ENCODE data around the gene FEZ2.

The FEZ2 gene

GRCh38 chr2:36539631-36540030 is 58.3 kb downstream of the FEZ2 start:
- TF ChIP-seq EGR1 (IDR thresholded peaks at IDR 0.05) (no peak), FOXM1 (IDR thresholded peaks at IDR 0.05; ENCODE audit: borderline replicate concordance, low read depth) (no peak), MAX (IDR thresholded peaks at IDR 0.05) (no peak), YY1 (IDR thresholded peaks at IDR 0.05; ENCODE audit: low read depth) (no peak), TAF1 (IDR thresholded peaks at IDR 0.05; ENCODE audit: low read depth) (no peak), NFIC (IDR thresholded peaks at IDR 0.05) (no peak), TEAD4 (IDR thresholded peaks at IDR 0.05) (no peak), CEBPB (IDR thresholded peaks at IDR 0.05) (no peak), EP300 (IDR thresholded peaks at IDR 0.05; ENCODE audit: borderline replicate concordance) (no peak), TCF12 (IDR thresholded peaks at IDR 0.05; ENCODE audit: low read depth) (no peak), RAD21 (IDR thresholded peaks at IDR 0.05; ENCODE audit: low read depth) (no peak)
- TF ChIP-seq, protein P1, sequence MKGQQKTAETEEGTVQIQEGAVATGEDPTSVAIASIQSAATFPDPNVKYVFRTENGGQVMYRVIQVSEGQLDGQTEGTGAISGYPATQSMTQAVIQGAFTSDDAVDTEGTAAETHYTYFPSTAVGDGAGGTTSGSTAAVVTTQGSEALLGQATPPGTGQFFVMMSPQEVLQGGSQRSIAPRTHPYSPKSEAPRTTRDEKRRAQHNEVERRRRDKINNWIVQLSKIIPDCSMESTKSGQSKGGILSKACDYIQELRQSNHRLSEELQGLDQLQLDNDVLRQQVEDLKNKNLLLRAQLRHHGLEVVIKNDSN (IDR thresholded peaks at IDR 0.05), result no peak
- TF ChIP-seq, protein P2, sequence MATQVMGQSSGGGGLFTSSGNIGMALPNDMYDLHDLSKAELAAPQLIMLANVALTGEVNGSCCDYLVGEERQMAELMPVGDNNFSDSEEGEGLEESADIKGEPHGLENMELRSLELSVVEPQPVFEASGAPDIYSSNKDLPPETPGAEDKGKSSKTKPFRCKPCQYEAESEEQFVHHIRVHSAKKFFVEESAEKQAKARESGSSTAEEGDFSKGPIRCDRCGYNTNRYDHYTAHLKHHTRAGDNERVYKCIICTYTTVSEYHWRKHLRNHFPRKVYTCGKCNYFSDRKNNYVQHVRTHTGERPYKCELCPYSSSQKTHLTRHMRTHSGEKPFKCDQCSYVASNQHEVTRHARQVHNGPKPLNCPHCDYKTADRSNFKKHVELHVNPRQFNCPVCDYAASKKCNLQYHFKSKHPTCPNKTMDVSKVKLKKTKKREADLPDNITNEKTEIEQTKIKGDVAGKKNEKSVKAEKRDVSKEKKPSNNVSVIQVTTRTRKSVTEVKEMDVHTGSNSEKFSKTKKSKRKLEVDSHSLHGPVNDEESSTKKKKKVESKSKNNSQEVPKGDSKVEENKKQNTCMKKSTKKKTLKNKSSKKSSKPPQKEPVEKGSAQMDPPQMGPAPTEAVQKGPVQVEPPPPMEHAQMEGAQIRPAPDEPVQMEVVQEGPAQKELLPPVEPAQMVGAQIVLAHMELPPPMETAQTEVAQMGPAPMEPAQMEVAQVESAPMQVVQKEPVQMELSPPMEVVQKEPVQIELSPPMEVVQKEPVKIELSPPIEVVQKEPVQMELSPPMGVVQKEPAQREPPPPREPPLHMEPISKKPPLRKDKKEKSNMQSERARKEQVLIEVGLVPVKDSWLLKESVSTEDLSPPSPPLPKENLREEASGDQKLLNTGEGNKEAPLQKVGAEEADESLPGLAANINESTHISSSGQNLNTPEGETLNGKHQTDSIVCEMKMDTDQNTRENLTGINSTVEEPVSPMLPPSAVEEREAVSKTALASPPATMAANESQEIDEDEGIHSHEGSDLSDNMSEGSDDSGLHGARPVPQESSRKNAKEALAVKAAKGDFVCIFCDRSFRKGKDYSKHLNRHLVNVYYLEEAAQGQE (IDR thresholded peaks at IDR 0.05; ENCODE audit: low read depth), result no peak

- no peak for TF ChIP-seq TAF1 (IDR thresholded peaks at IDR 0.05; ENCODE audit: low read depth)
- TF ChIP-seq EGR1 (IDR thresholded peaks at IDR 0.05), result no peak
- TF ChIP-seq TCF12 (IDR thresholded peaks at IDR 0.05; ENCODE audit: low read depth), result no peak
- TF ChIP-seq YY1 (IDR thresholded peaks at IDR 0.05; ENCODE audit: low read depth), result no peak
- TF ChIP-seq, protein P1 (IDR thresholded peaks at IDR 0.05), result no peak
- TF ChIP-seq, protein P2 (IDR thresholded peaks at IDR 0.05; ENCODE audit: low read depth), result no peak
- no peak for TF ChIP-seq CEBPB (IDR thresholded peaks at IDR 0.05)
- TF ChIP-seq TEAD4 (IDR thresholded peaks at IDR 0.05), result no peak
- TF ChIP-seq FOXM1 (IDR thresholded peaks at IDR 0.05; ENCODE audit: borderline replicate concordance, low read depth), result no peak
Measured at GRCh38 chr2:36538335-36538734, 59.6 kb downstream of the FEZ2 start.

- no peak for TF ChIP-seq FOXM1 (IDR thresholded peaks at IDR 0.05; ENCODE audit: borderline replicate concordance, low read depth)
- TF ChIP-seq TCF12 (IDR thresholded peaks at IDR 0.05; ENCODE audit: low read depth), result no peak
- TF ChIP-seq MAX (IDR thresholded peaks at IDR 0.05), result no peak
- TF ChIP-seq ZBTB7A (IDR thresholded peaks at IDR 0.05; ENCODE audit: low read depth), result no peak
- TF ChIP-seq EP300 (IDR thresholded peaks at IDR 0.05; ENCODE audit: borderline replicate concordance), result no peak
- TF ChIP-seq CREB1 (IDR thresholded peaks at IDR 0.05; ENCODE audit: low read depth), result no peak
- TF ChIP-seq RAD21 (IDR thresholded peaks at IDR 0.05; ENCODE audit: low read depth), result no peak
Measured at GRCh38 chr2:36536776-36537175, 61.2 kb downstream of the FEZ2 start.

DNA sequence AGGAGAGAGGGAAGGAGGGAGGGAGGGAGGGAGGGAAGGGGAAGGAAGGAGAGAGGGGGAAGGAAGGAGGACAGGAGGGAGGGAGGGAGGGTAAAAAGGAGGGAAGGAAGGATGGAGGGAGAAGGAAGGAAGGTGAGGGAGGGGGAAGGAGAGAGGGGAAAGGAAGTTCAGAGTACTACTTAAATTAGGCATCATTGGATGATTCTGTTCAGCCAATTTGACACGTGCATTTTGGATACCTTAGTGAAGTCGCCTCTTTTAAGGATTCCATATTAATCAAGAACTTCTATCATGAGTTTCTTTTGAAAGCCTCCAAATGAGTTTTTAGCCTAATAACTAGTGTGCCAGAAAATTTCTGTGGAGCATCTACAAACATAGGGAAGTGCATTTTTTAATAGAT is 62.9 kb downstream of the FEZ2 start:
- TF ChIP-seq RAD21 (IDR thresholded peaks at IDR 0.05; ENCODE audit: low read depth) (no peak), NFIC (IDR thresholded peaks at IDR 0.05) (no peak), TEAD4 (IDR thresholded peaks at IDR 0.05) (no peak), EGR1 (IDR thresholded peaks at IDR 0.05) (no peak)

DNA sequence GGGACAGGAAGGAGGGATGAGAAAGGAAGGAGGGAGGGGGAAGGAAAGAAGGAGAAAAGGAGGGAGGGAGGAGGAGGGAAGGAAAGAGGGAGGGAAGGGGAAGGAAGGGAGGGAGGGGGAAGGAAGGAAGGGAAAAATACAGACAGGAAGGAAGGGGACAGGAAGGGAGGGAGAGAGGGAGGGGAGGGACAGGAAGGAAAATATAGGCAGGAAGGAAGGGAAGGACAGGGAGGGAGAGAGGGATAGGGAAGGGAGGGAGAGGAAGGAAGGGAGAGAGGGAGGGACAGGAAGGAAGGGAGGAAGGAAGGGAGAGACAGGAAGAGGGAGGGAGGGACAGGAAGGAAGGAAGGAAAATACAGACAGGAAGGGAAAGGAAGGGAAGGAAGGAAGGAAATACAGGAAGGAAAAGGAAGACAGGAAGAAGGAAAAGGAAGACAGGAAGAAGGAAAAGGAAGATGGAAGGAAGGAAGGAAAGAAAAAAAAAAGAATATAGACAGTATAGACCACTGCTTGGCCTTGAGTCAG is 63.6 kb downstream of the FEZ2 start:
- TF ChIP-seq CREB1 (IDR thresholded peaks at IDR 0.05; ENCODE audit: low read depth) (no peak), YY1 (IDR thresholded peaks at IDR 0.05; ENCODE audit: low read depth) (no peak), NFIC (IDR thresholded peaks at IDR 0.05) (no peak)
- TF ChIP-seq, protein P2 (IDR thresholded peaks at IDR 0.05; ENCODE audit: low read depth), result no peak
